Measurements from ENCODE around the gene KIF2C.

DNA sequence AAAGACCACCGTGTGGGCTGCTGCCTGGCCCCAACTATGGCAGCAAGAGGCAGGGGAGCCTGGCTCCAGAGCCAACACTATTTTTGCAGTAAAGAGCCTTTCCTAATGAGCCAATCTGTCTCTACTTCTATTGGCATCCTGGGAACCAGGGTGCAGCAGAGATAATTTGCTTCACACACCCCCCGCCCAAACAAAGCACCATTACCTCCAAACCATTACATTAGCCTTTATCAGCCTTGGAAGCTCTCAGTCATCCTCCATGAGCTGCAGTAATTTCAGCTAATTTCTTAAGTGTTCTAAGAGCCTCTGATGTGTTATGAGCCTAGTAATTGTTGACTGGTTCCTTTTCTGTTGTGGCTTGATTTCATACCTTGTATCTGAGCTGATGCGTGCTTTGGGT lies 43.5 kb upstream of the KIF2C start:
- no peak for TF ChIP-seq EZH2 (IDR thresholded peaks at IDR 0.05; ENCODE audit: insufficient read depth, low read length)
- TF ChIP-seq, protein P1, sequence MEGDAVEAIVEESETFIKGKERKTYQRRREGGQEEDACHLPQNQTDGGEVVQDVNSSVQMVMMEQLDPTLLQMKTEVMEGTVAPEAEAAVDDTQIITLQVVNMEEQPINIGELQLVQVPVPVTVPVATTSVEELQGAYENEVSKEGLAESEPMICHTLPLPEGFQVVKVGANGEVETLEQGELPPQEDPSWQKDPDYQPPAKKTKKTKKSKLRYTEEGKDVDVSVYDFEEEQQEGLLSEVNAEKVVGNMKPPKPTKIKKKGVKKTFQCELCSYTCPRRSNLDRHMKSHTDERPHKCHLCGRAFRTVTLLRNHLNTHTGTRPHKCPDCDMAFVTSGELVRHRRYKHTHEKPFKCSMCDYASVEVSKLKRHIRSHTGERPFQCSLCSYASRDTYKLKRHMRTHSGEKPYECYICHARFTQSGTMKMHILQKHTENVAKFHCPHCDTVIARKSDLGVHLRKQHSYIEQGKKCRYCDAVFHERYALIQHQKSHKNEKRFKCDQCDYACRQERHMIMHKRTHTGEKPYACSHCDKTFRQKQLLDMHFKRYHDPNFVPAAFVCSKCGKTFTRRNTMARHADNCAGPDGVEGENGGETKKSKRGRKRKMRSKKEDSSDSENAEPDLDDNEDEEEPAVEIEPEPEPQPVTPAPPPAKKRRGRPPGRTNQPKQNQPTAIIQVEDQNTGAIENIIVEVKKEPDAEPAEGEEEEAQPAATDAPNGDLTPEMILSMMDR (IDR thresholded peaks at IDR 0.05; ENCODE audit: insufficient read depth, low read depth, low read length), result no peak

Data from astrocyte (in vitro differentiated cells and primary cell).